ENCODE results near the gene UNC45B.

DNA sequence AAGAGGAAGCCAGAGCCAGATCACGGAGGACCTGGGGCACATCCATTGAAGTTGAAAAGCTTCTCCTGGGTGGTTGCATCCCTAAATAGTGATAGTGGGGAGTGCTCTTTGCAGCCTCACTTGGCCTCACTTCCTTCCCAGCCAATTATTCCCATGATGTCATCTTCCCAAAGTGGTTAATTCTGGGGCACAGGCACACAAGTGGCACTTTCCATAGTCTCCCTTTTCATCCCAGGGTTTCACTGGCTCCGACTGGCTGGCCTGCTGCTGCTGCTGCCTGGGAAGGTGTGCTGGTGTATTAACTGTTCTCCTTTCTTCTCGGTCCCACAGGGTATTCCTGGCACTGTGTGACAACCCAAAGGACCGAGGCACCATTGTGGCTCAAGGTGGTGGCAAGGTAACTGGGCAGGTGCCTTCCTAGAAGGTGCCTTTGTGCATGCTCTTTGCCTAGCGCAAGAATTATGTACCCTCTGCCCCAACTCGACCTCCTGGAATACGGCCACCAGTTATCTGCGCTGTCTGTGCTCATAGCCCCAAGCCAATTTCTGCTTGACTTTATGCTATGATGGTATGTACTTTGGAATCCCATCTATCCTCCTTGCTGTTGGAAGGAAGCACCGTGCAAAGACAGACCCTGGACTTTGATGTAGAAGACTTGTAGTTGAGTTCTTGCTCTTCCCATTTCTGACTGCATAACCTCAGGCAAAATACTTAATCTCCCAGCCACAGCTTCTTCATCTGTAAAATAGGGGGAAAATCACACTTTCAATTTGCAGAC is 28.2 kb downstream of the UNC45B start:
- TF ChIP-seq TARDBP (IDR thresholded peaks at IDR 0.05), result no peak
- no peak for TF ChIP-seq FOXM1 (IDR thresholded peaks at IDR 0.05; ENCODE audit: borderline replicate concordance)
- TF ChIP-seq SUZ12 (IDR thresholded peaks at IDR 0.05), result no peak
- no peak for TF ChIP-seq NFRKB (IDR thresholded peaks at IDR 0.05)
- no peak for TF ChIP-seq FOXA1 (IDR thresholded peaks at IDR 0.05)
- no peak for TF ChIP-seq L3MBTL2 (conservative IDR thresholded peaks at IDR 0.05)
- no peak for TF ChIP-seq BHLHE40 (IDR thresholded peaks at IDR 0.05; ENCODE audit: borderline replicate concordance)
- no peak for TF ChIP-seq ARNT (IDR thresholded peaks at IDR 0.05)
- TF ChIP-seq SP1 (IDR thresholded peaks at IDR 0.05), result no peak
- TF ChIP-seq, protein P1, sequence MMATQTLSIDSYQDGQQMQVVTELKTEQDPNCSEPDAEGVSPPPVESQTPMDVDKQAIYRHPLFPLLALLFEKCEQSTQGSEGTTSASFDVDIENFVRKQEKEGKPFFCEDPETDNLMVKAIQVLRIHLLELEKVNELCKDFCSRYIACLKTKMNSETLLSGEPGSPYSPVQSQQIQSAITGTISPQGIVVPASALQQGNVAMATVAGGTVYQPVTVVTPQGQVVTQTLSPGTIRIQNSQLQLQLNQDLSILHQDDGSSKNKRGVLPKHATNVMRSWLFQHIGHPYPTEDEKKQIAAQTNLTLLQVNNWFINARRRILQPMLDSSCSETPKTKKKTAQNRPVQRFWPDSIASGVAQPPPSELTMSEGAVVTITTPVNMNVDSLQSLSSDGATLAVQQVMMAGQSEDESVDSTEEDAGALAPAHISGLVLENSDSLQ (IDR thresholded peaks at IDR 0.05), result no peak
- TF ChIP-seq ZNF384 (IDR thresholded peaks at IDR 0.05), result no peak

All from HEK293T (cell line).